Heart left ventricle (tissue), 16 donors: ENCODE data around the gene DEXI. TPM values are rescaled to one million over a fixed set of nuclear protein-coding genes. Genes with fewer than 3 reads are reported as not detected.

Experiments used
- ATAC-seq, 4 donors: fragments of 200-7000 bp; cut with Tn5 transposase; one replicate each; pipeline ENCODE4 v1.9.1; 2020 to 2022; ENCODE audit warnings: moderate library complexity in 4 of 4, mild to moderate bottlenecking in 3 of 4, moderate number of reproducible peaks in 1 of 4
- DNase-seq, 5 donors: peaks; one replicate each; pipeline ENCODE4 v3.0.0-alpha.2; 2020
- H3K27ac ChIP-seq, 12 donors: fragments of 200-600 bp; sonication (generic) in 4 of 12; one replicate each; pipeline versions ENCODE4 v1.5.0 to v1.8.0; 2016 to 2022; ENCODE audit warnings: mild to moderate bottlenecking in 2 of 12
- H3K27me3 ChIP-seq, 9 donors: fragments of 200-600 bp; sonication (generic) in 2 of 9; one replicate each; pipeline versions ENCODE4 v1.5.1 to v1.8.0; 2016 to 2022; ENCODE audit warnings: mild to moderate bottlenecking in 3 of 9
- H3K36me3 ChIP-seq, 9 donors: fragments of 200-600 bp; sonication (generic) in 2 of 9; one replicate each; pipeline versions ENCODE4 v1.5.0 to v1.8.0; 2018 to 2022; ENCODE audit warnings: mild to moderate bottlenecking in 2 of 9
- H3K4me1 ChIP-seq, 12 donors: fragments of 200-600 bp; sonication (generic) in 4 of 12; one replicate each; pipeline versions ENCODE4 v1.5.0 to v1.8.0; 2016 to 2022; ENCODE audit warnings: mild to moderate bottlenecking in 3 of 12
- H3K4me3 ChIP-seq, 12 donors: fragments of 200-600 bp; sonication (generic) in 4 of 12; one replicate each; pipeline versions ENCODE4 v1.5.0 to v1.8.0; 2017 to 2022; ENCODE audit warnings: mild to moderate bottlenecking in 9 of 12, moderate library complexity in 4 of 12
- H3K9me3 ChIP-seq, 12 donors: fragments of 200-600 bp; sonication (generic) in 4 of 12; one replicate each; pipeline versions ENCODE4 v1.5.0 to v1.8.0; 2016 to 2022; ENCODE audit warnings: mild to moderate bottlenecking in 1 of 12
- CTCF ChIP-seq, 12 donors: fragments of 200-600 bp; sonication (generic) in 4 of 12; IDR thresholded peaks; one replicate each; pipeline versions ENCODE4 v1.5.0 to v1.8.0; 2018 to 2022; ENCODE audit warnings: antibody characterized with exemption in 12 of 12, mild to moderate bottlenecking in 5 of 12
- POLR2A ChIP-seq, 2 donors: fragments of 450-650 bp; IDR thresholded peaks; one replicate each; pipeline ENCODE4 v1.6.1; 2017; ENCODE audit warnings: antibody characterized with exemption in 2 of 2, mild to moderate bottlenecking in 2 of 2, moderate library complexity in 2 of 2
- WGBS, 4 donors: extraction: QIAGEN DNeasy Blood & Tissue Kit in 2 of 4; methylation state at CpG; one replicate each; pipeline versions ENCODE4 v1.1.5 to v1.1.7; 2013 to 2018; 5-methylcytosine and 5-hydroxymethylcytosine counted together
- intact Hi-C, 10 donors: fragments of 100-400 bp; cut with DNase I; formaldehyde crosslinking; loops; one replicate each; pipeline versions ENCODE4 v1.11.1 to v1.14.2; 2022
- polyA plus RNA-seq, 2 donors: library from polyadenylated mRNA; stranded (reverse); fragments of 200-250 nt; gene quantifications; one replicate each; pipeline ENCODE4 v1.2.3, GENCODE V29; 2013
- total RNA-seq, 9 donors: library from RNA; depleted of rRNA in 2 of 9; stranded (reverse); fragments of >200 nt in 2 of 9; fragmentation: NEBNext Ultra II Directional in 3 of 9; extraction: Animal tissue kit (Norgen Biotek cat#: 25700) in 3 of 9; gene quantifications; one replicate each; pipeline versions ENCODE4 v1.1.0 to v1.2.4, GENCODE V29; 2016 to 2023
- donor health status: ischemic (EF 13 %, LVEDD 7.1; RV severe dilation, severe dysfunction).
- donor health status: healthy with polysubstance abuse.
- donor health status: DM: no; HTN: yes; CAD: no.
- donor health status: DM: no; HTN: no; CAD: no.
- donor health status: ischemic (EF 25% LVEDD 6.9; RV normal size, moderate dysfunction).
- donor health status: ischemic (EF 25% LVEDD 5.7; RV mildly dilated, moderate dysfunction).
- donor health status: healthy.
- donor health status: DM: yes; HTN: yes; CAD: no.
- donor health status: ischemic (EF 35%, LVEDD 5.7; RV mildly dilated, moderate dysfunction).
- donor health status: nonischemic (EF 11% LVEDD 7.7; RV severe dilation, severe dysfunction).
- donor health status: DM: yes; HTN: yes; CAD: no.
- donor health status: PGD.
- donor health status: ischemic (EF 29% LVEDD 5.4; RV normal size, mild dysfunction).
- donor health status: nonischemic (EF 23%, LVEDD 6.1; RV moderate dilation, normal function).

Gene DEXI
- total and polyA plus RNA-seq, 11 donors, result 57.2 to 141 (median 90.8) TPM

- 89 to 94% (median 90%) methylated on average over 8 of the region's 8 CpGs for WGBS, 4 donors
- Histone ChIP-seq H3K4me1 (peaks cover 0 to 28% (median 9%) of the 10 kb centered on the region in 12 donors), H3K4me3 (no peak overlapping the region), H3K9me3 (no peaks in the 10 kb centered on the region), H3K27ac (peak overlapping the region in 1 of 12 donors; percentile 26), H3K27me3 (no peaks in the 10 kb centered on the region), H3K36me3 (peaks cover 0 to 78% (median 45%) of the 10 kb centered on the region in 9 donors)
- ATAC-seq (no peak), DNase-seq (no peak)
- intact Hi-C loops, result no loop called here
- TF ChIP-seq CTCF (IDR thresholded peaks at IDR 0.05) (no peak), POLR2A (IDR thresholded peaks at IDR 0.05) (no peak)
Observed at GRCh38 chr16:10983159-10983558, 40.9 kb upstream of the DEXI start.

- no peaks in the 10 kb centered on the region for H3K27me3 ChIP-seq
- ATAC-seq (peak in 3 of 4 donors; percentile 60 to 72 (median 67)), DNase-seq (peak in 3 of 5 donors; percentile 32 to 39 (median 33))
- WGBS, 4 donors, result 59 to 69% (median 65%) methylated on average over 15 of the region's 15 CpGs
- peak overlapping the region in 4 of 12 donors; percentile 8 to 27 (median 21) for H3K27ac ChIP-seq
- no peaks in the 10 kb centered on the region for H3K9me3 ChIP-seq
- intact Hi-C loops, result no loop called here
- H3K36me3 ChIP-seq, result peaks cover 0 to 84% (median 47%) of the 10 kb centered on the region in 9 donors
- no peak overlapping the region for H3K4me3 ChIP-seq
- TF ChIP-seq CTCF (IDR thresholded peaks at IDR 0.05), result no peak
- no peak for TF ChIP-seq POLR2A (IDR thresholded peaks at IDR 0.05)
- peaks cover 0 to 28% (median 9%) of the 10 kb centered on the region in 12 donors for H3K4me1 ChIP-seq
Observed at GRCh38 chr16:10982465-10983150, 40.3 kb upstream of the DEXI start.

DNA sequence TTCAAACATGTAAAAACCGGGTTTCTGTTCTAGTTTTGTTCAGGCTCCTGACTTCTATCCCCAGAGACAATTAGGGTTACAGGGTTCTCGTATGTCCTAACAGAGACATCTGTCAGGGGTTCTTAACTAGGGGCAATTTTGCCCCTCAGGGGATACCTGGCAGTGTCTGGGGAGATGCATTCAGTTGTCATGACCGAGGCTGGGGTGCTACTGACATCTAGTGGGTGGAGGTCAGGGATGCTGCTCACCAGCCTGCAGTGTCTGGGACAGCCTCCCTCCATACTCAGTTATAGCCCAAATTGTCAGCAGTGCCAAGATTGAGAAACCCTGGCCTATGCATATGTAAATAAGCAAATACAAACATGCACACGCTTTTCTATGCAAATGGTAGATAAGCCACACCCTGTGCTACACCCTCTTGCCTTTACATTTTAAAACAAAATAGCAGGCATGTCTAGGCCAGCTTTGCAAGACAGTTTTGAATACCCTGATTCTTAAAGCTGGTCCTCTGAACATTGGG, 39.5 kb upstream of the DEXI start:
- TF ChIP-seq POLR2A (IDR thresholded peaks at IDR 0.05) (no peak), CTCF (IDR thresholded peaks at IDR 0.05) (peak in 4 of 12 donors; percentile 15 to 26 (median 20))
- H3K36me3 ChIP-seq, result peaks cover 0 to 85% (median 53%) of the 10 kb centered on the region in 9 donors
- whole genome bisulfite sequencing, 4 donors, result 91 to 95% (median 94%) methylated on average over 4 of the region's 4 CpGs
- peaks cover 0 to 28% (median 9%) of the 10 kb centered on the region in 12 donors for H3K4me1 ChIP-seq
- intact Hi-C loops, result no loop called here
- DNase-seq, result no peak
- no peak for ATAC-seq
- no peaks in the 10 kb centered on the region for H3K9me3 ChIP-seq
- no peak overlapping the region for H3K4me3 ChIP-seq
- H3K27ac ChIP-seq, result no peak overlapping the region
- H3K27me3 ChIP-seq, result no peaks in the 10 kb centered on the region

DNA sequence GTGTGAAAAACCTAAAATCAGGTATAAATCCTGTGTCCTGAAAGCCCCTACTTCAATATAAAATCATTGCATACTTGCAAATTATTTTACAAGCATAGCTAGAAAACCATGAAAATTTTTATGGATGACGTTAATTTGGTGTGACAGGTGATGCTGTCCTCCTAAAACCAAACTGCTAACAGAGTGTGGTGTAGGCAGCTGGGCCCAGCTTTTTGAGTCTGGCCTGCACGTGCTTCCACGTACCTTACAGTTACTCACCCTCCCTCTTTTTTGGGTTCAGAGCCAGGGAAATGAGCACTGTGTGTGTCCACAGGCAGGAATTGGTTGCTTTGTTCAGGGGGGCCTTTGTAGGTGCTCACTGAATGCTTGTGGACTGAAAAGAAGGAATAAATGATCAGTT, 38.5 kb upstream of the DEXI start:
- Histone ChIP-seq H3K27ac (peak overlapping the region in 1 of 12 donors; percentile 75), H3K9me3 (no peaks in the 10 kb centered on the region), H3K36me3 (peaks cover 0 to 90% (median 55%) of the 10 kb centered on the region in 9 donors), H3K27me3 (no peaks in the 10 kb centered on the region), H3K4me3 (no peak overlapping the region), H3K4me1 (peaks cover 0 to 28% (median 9%) of the 10 kb centered on the region in 12 donors)
- no peak for TF ChIP-seq CTCF (IDR thresholded peaks at IDR 0.05)
- TF ChIP-seq POLR2A (IDR thresholded peaks at IDR 0.05), result no peak
- no peak for DNase-seq
- intact Hi-C loops, result no loop called here
- 88 to 97% (median 90%) methylated on average over 3 of the region's 3 CpGs for WGBS, 4 donors
- ATAC-seq, result no peak
